PC-9 (cell line): ENCODE measurements around the gene CNTN5. TPM values are rescaled to one million over a fixed set of nuclear protein-coding genes. Genes with fewer than 3 reads are reported as not detected.

ENCODE experiments used
- BruUV-seq: library from RNA; stranded (reverse); fragments of 400-500 nt; replicated peaks from 2 replicates; lab custom pipeline; 2021; lab: Mats Ljungman, UMichigan
- CTCF ChIA-PET: fragments of 300-600 bp; sonication (Branson Sonifier 250); formaldehyde crosslinking; loops from one replicate; lab custom pipeline; 2022; ENCODE audit warnings: antibody characterized with exemption; lab: Charles Lee
- POLR2A ChIA-PET: fragments of 300-600 bp; sonication (Branson Sonifier 250); formaldehyde crosslinking; loops from one replicate; lab custom pipeline; 2022; ENCODE audit warnings: antibody characterized with exemption; ENCODE audit not compliant: unreplicated experiment; lab: Charles Lee
- DNase-seq, 2 experiments: peaks; one replicate each; pipeline versions ENCODE4 v3.0.0 to v3.0.0-alpha.2; 2015 to 2022; ENCODE audit warnings: mixed read lengths in 1 of 2
- H2AFZ ChIP-seq: fragments of 200-600 bp; sonication (generic); 2 replicates; pipeline ENCODE4 v1.8.1; 2017; ENCODE audit warnings: antibody characterized with exemption
- H3F3A ChIP-seq: fragments of 200-600 bp; sonication (generic); 2 replicates; pipeline ENCODE4 v1.8.1; 2017; ENCODE audit warnings: antibody characterized with exemption, mild to moderate bottlenecking, low read depth; ENCODE audit not compliant: insufficient read depth
- H3K27ac ChIP-seq: fragments of 200-600 bp; sonication (generic); 2 replicates; pipeline ENCODE4 v1.6.1; 2016; ENCODE audit warnings: mixed run types
- H3K27me3 ChIP-seq: fragments of 200-600 bp; sonication (generic); 2 replicates; pipeline ENCODE4 v1.6.1; 2016; ENCODE audit warnings: low read depth, mixed run types; ENCODE audit not compliant: insufficient read depth
- H3K36me3 ChIP-seq: fragments of 200-600 bp; sonication (generic); 2 replicates; pipeline ENCODE4 v1.6.1; 2016; ENCODE audit warnings: low read depth, mixed run types
- H3K4me1 ChIP-seq: fragments of 200-600 bp; sonication (generic); replicated peaks from 2 replicates; pipeline ENCODE4 v1.6.1; 2016; ENCODE audit warnings: mixed run types; ENCODE audit not compliant: insufficient read depth
- H3K4me2 ChIP-seq: fragments of 200-600 bp; sonication (generic); 2 replicates; pipeline ENCODE4 v1.6.1; 2017; ENCODE audit warnings: mixed run types
- H3K4me3 ChIP-seq: fragments of 200-600 bp; sonication (generic); 2 replicates; pipeline ENCODE4 v1.6.1; 2016; ENCODE audit warnings: mixed run types
- H3K79me2 ChIP-seq: fragments of 200-600 bp; sonication (generic); 2 replicates; pipeline ENCODE4 v1.6.1; 2017; ENCODE audit warnings: low read depth, mixed run types
- H3K9me2 ChIP-seq: fragments of 200-600 bp; sonication (generic); 2 replicates; pipeline ENCODE4 v1.8.1; 2017; ENCODE audit warnings: mild to moderate bottlenecking; ENCODE audit not compliant: insufficient read depth
- H3K9me3 ChIP-seq: fragments of 200-600 bp; sonication (generic); 2 replicates; pipeline ENCODE4 v1.8.1; 2016; ENCODE audit warnings: low read depth; ENCODE audit not compliant: insufficient read depth
- H4K20me1 ChIP-seq: fragments of 200-600 bp; sonication (generic); 2 replicates; pipeline ENCODE4 v1.8.1; 2017; ENCODE audit not compliant: insufficient read depth
- EZH2 ChIP-seq: fragments of 200-600 bp; sonication (generic); IDR thresholded peaks from 2 replicates; pipeline ENCODE4 v1.8.0; 2017; ENCODE audit warnings: antibody characterized with exemption, low read depth
- intact Hi-C: fragments of 100-400 bp; cut with micrococcal nuclease; formaldehyde crosslinking; loops from one replicate; pipeline ENCODE4 v1.10.0; 2022; ENCODE audit not compliant: unreplicated experiment
- total RNA-seq: library from RNA; stranded (reverse); gene quantifications from 2 replicates; pipeline ENCODE4 v1.2.3, GENCODE V29; 2021
- TF ChIP-seq, protein P1 (sequence below): fragments of 200-600 bp; sonication (generic); conservative IDR thresholded peaks from 2 replicates; pipeline ENCODE4 v1.6.1; 2017; ENCODE audit warnings: mixed run types, antibody characterized with exemption, mild to moderate bottlenecking, moderate library complexity

The CNTN5 gene
- total RNA-seq, 1 experiment from 2014 or later = not detected

DNA sequence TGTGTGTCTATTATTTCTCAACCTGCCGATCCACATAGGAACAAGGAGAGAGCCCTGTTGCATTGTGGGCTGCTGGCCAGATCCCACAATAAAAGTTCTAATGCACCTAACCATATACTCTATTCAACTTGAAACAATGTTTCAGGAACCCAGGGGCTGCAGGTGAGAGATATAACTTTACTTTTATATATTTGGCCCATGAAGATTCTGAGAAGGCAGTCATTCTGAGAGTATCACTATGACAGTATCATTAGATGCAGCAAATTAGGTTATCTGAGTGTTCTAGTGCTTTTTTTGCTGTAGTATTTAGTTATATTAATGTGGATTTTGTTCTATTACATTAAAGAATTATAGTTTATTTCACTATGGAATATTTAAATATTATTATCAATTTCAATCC, 1011.2 kb downstream of the CNTN5 start:
- POLR2A ChIA-PET = no interaction called here
- no TSS peak for BruUV-seq
- no peaks in the 10 kb centered on the region for H3K9me2 ChIP-seq
- TF ChIP-seq, protein P1, sequence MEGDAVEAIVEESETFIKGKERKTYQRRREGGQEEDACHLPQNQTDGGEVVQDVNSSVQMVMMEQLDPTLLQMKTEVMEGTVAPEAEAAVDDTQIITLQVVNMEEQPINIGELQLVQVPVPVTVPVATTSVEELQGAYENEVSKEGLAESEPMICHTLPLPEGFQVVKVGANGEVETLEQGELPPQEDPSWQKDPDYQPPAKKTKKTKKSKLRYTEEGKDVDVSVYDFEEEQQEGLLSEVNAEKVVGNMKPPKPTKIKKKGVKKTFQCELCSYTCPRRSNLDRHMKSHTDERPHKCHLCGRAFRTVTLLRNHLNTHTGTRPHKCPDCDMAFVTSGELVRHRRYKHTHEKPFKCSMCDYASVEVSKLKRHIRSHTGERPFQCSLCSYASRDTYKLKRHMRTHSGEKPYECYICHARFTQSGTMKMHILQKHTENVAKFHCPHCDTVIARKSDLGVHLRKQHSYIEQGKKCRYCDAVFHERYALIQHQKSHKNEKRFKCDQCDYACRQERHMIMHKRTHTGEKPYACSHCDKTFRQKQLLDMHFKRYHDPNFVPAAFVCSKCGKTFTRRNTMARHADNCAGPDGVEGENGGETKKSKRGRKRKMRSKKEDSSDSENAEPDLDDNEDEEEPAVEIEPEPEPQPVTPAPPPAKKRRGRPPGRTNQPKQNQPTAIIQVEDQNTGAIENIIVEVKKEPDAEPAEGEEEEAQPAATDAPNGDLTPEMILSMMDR = no peak
- no peak for TF ChIP-seq EZH2
- peak in 1 of 2 experiments; percentile 15 for DNase-seq
- H3K4me1 ChIP-seq = no peaks in the 10 kb centered on the region
- no peak overlapping the region for H3K27ac ChIP-seq
- no peaks in the 10 kb centered on the region for H3F3A ChIP-seq
- CTCF ChIA-PET = no interaction called here
- no peaks in the 10 kb centered on the region for H3K27me3 ChIP-seq
- no peak overlapping the region for H3K4me3 ChIP-seq
- H4K20me1 ChIP-seq = no peaks in the 10 kb centered on the region
- no peaks in the 10 kb centered on the region for H3K9me3 ChIP-seq
- intact Hi-C loops = no loop called here
- no peak overlapping the region for H2AFZ ChIP-seq
- H3K79me2 ChIP-seq = no peaks in the 10 kb centered on the region
- no peaks in the 10 kb centered on the region for H3K36me3 ChIP-seq
- no peak overlapping the region for H3K4me2 ChIP-seq

DNA sequence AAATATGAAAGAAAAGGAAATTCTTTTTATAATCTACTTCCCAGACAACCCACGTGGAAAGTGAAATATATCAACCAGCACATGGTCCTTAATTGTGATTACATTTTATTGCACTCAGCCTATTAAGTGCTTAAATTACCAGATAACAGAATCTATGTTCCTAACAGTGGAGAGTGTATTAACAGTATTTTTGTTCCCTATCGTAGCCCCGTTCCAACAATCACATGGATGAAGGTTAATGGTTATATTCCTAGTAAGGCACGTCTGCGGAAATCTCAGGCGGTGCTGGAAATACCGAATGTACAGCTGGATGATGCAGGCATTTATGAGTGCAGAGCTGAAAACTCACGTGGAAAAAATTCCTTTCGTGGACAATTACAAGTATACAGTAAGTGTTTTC, 1040.3 kb downstream of the CNTN5 start:
- BruUV-seq = no TSS peak
- no peak overlapping the region for H3K4me3 ChIP-seq
- no peak overlapping the region for H3K4me2 ChIP-seq
- no peaks in the 10 kb centered on the region for H4K20me1 ChIP-seq
- intact Hi-C loops = no loop called here
- no peaks in the 10 kb centered on the region for H3K27me3 ChIP-seq
- no peak for TF ChIP-seq EZH2
- TF ChIP-seq, protein P1 = no peak
- no peaks in the 10 kb centered on the region for H3K4me1 ChIP-seq
- no peaks in the 10 kb centered on the region for H3K79me2 ChIP-seq
- H3K9me3 ChIP-seq = no peaks in the 10 kb centered on the region
- no peaks in the 10 kb centered on the region for H3K36me3 ChIP-seq
- POLR2A ChIA-PET = no interaction called here
- H3K9me2 ChIP-seq = no peaks in the 10 kb centered on the region
- CTCF ChIA-PET = no interaction called here
- H2AFZ ChIP-seq = no peak overlapping the region
- no peak for DNase-seq
- H3K27ac ChIP-seq = no peak overlapping the region
- H3F3A ChIP-seq = no peaks in the 10 kb centered on the region

DNA sequence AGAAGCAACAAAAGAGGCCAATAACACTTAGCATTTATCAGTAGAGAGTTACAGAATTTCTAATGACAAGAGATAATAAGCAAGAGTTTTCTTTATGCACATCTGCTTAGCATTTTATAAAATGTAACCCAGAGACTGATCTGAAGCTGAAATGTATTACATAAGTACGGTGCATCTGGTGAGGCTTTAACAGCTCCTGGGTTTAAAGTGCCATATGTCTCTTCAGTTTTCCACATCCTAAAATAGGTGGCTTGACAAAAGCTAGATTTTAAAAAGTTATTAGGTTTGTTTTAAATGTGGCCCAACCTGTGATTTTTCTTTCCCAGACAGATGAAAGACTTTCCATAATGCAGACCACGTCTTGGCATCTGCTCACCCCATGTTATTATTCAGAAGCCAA, 1045.7 kb downstream of the CNTN5 start:
- POLR2A ChIA-PET = no interaction called here
- TF ChIP-seq, protein P1 = no peak
- TF ChIP-seq EZH2 = no peak
- no peaks in the 10 kb centered on the region for H3F3A ChIP-seq
- H3K79me2 ChIP-seq = no peaks in the 10 kb centered on the region
- H3K27me3 ChIP-seq = no peaks in the 10 kb centered on the region
- no peaks in the 10 kb centered on the region for H3K36me3 ChIP-seq
- no peaks in the 10 kb centered on the region for H3K9me2 ChIP-seq
- H3K4me1 ChIP-seq = no peaks in the 10 kb centered on the region
- DNase-seq = no peak
- H3K4me2 ChIP-seq = no peak overlapping the region
- H3K4me3 ChIP-seq = no peak overlapping the region
- CTCF ChIA-PET = no interaction called here
- H3K9me3 ChIP-seq = no peaks in the 10 kb centered on the region
- H2AFZ ChIP-seq = no peak overlapping the region
- H3K27ac ChIP-seq = no peak overlapping the region
- BruUV-seq = no TSS peak
- no peaks in the 10 kb centered on the region for H4K20me1 ChIP-seq
- intact Hi-C loops = no loop called here
